SK-N-SH (cell line): ENCODE results near the gene TUFM. TPM values are rescaled to one million over a fixed set of nuclear protein-coding genes. Genes with fewer than 3 reads are reported as not detected.

ENCODE experiments used
- CTCF ChIA-PET: fragments of 300-600, 350-600 bp; formaldehyde crosslinking; extraction: SDS; loops from one replicate; lab custom pipeline; 2021; lab: Yijun Ruan, JAX
- POLR2A ChIA-PET: fragments of 350-600 bp; sonication (Branson Sonifier 250); formaldehyde crosslinking; extraction: SDS; loops from one replicate; lab custom pipeline; 2020; ENCODE audit warnings: antibody characterized with exemption, inconsistent platforms; lab: Yijun Ruan, JAX
- DNase-seq: peaks from one replicate; pipeline ENCODE4 v3.0.0; 2012
- H2AFZ ChIP-seq: fragments of 200-600 bp; sonication (generic); 2 replicates; pipeline ENCODE4 v1.8.1; 2016; ENCODE audit warnings: antibody characterized with exemption, mild to moderate bottlenecking, low read depth
- H3F3A ChIP-seq: fragments of 200-600 bp; sonication (generic); replicated peaks from 2 replicates; pipeline ENCODE3; 2016; ENCODE audit warnings: antibody characterized with exemption, mild to moderate bottlenecking; ENCODE audit not compliant: insufficient read depth
- H3K27ac ChIP-seq, 2 experiments: fragments of 200-500 bp in 1 of 2; fragments of 200-600 bp in 1 of 2; sonication (Bioruptor generic) in 1 of 2; sonication (generic), shearing (Covaris generic) in 1 of 2; 2 replicates each; pipeline versions ENCODE4 v1.5.1 to v1.6.1; 2014 to 2016; ENCODE audit warnings: low read depth in 2 of 2, inconsistent platforms in 1 of 2, low read length in 1 of 2, mild to moderate bottlenecking in 1 of 2, mixed read lengths in 1 of 2
- H3K27me3 ChIP-seq: fragments of 200-600 bp; sonication (generic), shearing (Covaris generic); 2 replicates; pipeline ENCODE4 v1.6.1; 2016; ENCODE audit warnings: mixed run types; ENCODE audit not compliant: insufficient read depth
- H3K36me3 ChIP-seq, 2 experiments: fragments of 200-500 bp in 1 of 2; fragments of 200-600 bp in 1 of 2; sonication (Bioruptor generic) in 1 of 2; sonication (generic) in 1 of 2; replicated peaks in 1 of 2; 2 replicates each; pipeline versions ENCODE3 to v1.5.1; 2014 to 2016; ENCODE audit warnings: low read length in 1 of 2, mild to moderate bottlenecking in 1 of 2; ENCODE audit not compliant: insufficient read depth in 2 of 2, control insufficient read depth in 1 of 2
- H3K4me1 ChIP-seq, 2 experiments: fragments of 200-500 bp in 1 of 2; fragments of 200-600 bp in 1 of 2; sonication (Bioruptor generic) in 1 of 2; sonication (generic), shearing (Covaris generic) in 1 of 2; 2 replicates each; pipeline versions ENCODE4 v1.5.1 to v1.6.1; 2014 to 2016; ENCODE audit warnings: low read depth in 1 of 2, low read length in 1 of 2, mixed run types in 1 of 2; ENCODE audit not compliant: insufficient read depth in 2 of 2, control insufficient read depth in 1 of 2
- H3K4me2 ChIP-seq: fragments of 200-600 bp; sonication (generic), shearing (Covaris generic); 2 replicates; pipeline ENCODE4 v1.6.1; 2017; ENCODE audit warnings: mixed run types
- H3K4me3 ChIP-seq, 2 experiments: fragments of 200-500 bp in 1 of 2; fragments of 200-600 bp in 1 of 2; sonication (Bioruptor generic) in 1 of 2; sonication (generic), shearing (Covaris generic) in 1 of 2; 2 replicates each; pipeline versions ENCODE4 v1.5.1 to v1.8.1; 2014 to 2016; ENCODE audit warnings: low read depth in 2 of 2, inconsistent platforms in 1 of 2, low read length in 1 of 2, mild to moderate bottlenecking in 1 of 2, mixed read lengths in 1 of 2, moderate library complexity in 1 of 2
- H3K79me2 ChIP-seq: fragments of 200-600 bp; sonication (generic); 2 replicates; pipeline ENCODE4 v1.8.1; 2017; ENCODE audit warnings: mild to moderate bottlenecking; ENCODE audit not compliant: insufficient read depth
- H3K9ac ChIP-seq: fragments of 200-600 bp; sonication (generic); 2 replicates; pipeline ENCODE4 v1.6.1; 2017; ENCODE audit warnings: mixed run types
- H3K9me2 ChIP-seq: fragments of 200-600 bp; sonication (generic); 2 replicates; pipeline ENCODE4 v1.6.1; 2017; ENCODE audit warnings: mixed run types
- H3K9me3 ChIP-seq: fragments of 200-600 bp; sonication (generic); 2 replicates; pipeline ENCODE4 v1.6.1; 2017; ENCODE audit warnings: mixed run types, mild to moderate bottlenecking, moderate library complexity
- H4K20me1 ChIP-seq: fragments of 200-600 bp; sonication (generic); 2 replicates; pipeline ENCODE4 v1.6.1; 2017; ENCODE audit warnings: mild to moderate bottlenecking, mixed run types; ENCODE audit not compliant: insufficient read depth
- FOXJ3 ChIP-seq: sonication (generic); formaldehyde crosslinking; IDR thresholded peaks from 2 replicates; pipeline ENCODE4 v1.5.1; 2020; ENCODE audit warnings: mild to moderate bottlenecking, missing genetic modification reagents
- JUND ChIP-seq: IDR thresholded peaks from 2 replicates; pipeline ENCODE4 v1.4.0; 2012
- NRF1 ChIP-seq: IDR thresholded peaks from 2 replicates; pipeline ENCODE4 v1.6.1; 2012; ENCODE audit warnings: low read depth, mild to moderate bottlenecking, low read length
- SIN3A ChIP-seq: IDR thresholded peaks from 2 replicates; pipeline ENCODE4 v1.6.1; 2012; ENCODE audit warnings: low read depth, mild to moderate bottlenecking, low read length, moderate library complexity, borderline replicate concordance
- SMC3 ChIP-seq: IDR thresholded peaks from 2 replicates; pipeline ENCODE4 v1.6.1; 2012; ENCODE audit warnings: low read depth, low read length, improper control_type of control experiment
- WGBS: methylation state at CpG from one replicate; pipeline ENCODE4 v1.1.6; 2017; ENCODE audit warnings: low lambda C conversion rate; 5-methylcytosine and 5-hydroxymethylcytosine counted together
- polyA plus RNA-seq, 3 experiments: library from polyadenylated mRNA; depleted of rRNA; stranded (reverse); fragments of >200 nt; gene quantifications; 2 replicates each; pipeline ENCODE4 v1.2.3, GENCODE V29; 2012
- TF ChIP-seq, protein P1 (sequence below): fragments of 200-600 bp; sonication (generic); IDR thresholded peaks from 2 replicates; pipeline ENCODE4 v1.6.1; 2017; ENCODE audit warnings: antibody characterized with exemption, mild to moderate bottlenecking, moderate library complexity

Gene TUFM
- polyA plus RNA-seq, 1 of the 3 experiments (the other 2 are of a cell fraction), result 358 TPM

DNA sequence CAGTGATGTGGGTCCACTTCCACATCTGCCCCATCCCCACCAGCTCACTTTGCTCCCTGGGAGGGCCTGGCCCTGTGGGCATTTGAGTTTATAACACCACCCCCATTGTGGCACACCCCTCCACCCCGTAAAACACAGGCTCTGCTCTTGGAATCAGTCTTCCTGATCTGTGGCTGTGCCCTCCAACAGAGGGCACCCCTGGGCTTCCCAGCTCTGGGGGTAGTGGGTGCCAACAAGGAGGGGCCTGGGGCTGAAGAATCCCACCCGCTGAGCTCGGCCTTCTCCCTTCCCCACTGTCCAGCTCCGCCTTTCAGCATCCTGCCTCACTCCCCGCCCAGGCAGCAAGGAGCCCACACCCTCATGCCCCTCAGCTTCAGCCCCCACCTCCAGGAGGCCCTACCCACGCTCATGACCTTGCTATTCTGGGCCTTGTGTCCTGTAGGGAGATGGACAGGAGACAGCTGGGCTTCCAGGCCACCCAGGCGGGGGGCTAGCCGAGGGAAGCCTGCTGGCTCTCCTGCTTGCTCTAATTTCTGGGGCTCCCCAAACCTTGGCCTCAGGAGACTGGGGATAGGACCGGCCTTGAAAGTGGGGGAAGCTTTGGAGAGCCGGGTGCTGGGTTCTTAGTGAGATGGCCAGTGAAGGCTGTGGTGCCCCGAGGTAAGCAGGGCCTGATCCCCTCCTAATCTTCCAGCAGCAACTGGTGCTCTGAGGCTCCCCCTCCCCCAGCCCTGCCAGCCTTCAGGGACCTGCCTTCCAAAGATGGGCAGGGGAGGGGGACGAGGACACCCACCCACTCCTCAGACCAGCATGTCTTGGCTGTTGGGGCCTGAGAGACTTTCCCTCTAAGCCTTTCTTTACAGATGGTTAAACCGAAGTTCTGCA lies 29.2 kb upstream of the TUFM start:
- H3K9me3 ChIP-seq, result no peaks in the 10 kb centered on the region
- H3K9me2 ChIP-seq, result no peaks in the 10 kb centered on the region
- ChIA-PET POLR2A (interaction anchor here (0.7 to 1.3 kb wide), 3 partner anchors 12 to 331 kb away, joined by 3 read pairs; partner anchors contain the start of gene NFATC2IP), CTCF (interaction anchor here (0.7 to 2.5 kb wide), 4 partner anchors 10 to 71 kb away, joined by 3 to 15 read pairs (median 4); partner anchors contain the start of gene SH2B1)
- no peaks in the 10 kb centered on the region for H4K20me1 ChIP-seq
- no peak overlapping the region for H3K27ac ChIP-seq
- no peak overlapping the region for H3K4me3 ChIP-seq
- WGBS, result 77% methylated on average over 12 of the region's 13 CpGs
- H3K36me3 ChIP-seq, result peaks cover 0 to 42% of the 10 kb centered on the region in 2 experiments
- no peak for DNase-seq
- no peak overlapping the region for H2AFZ ChIP-seq
- peaks cover 0 to 14% of the 10 kb centered on the region in 2 experiments; a peak in 1 of 4 replicates for H3K4me1 ChIP-seq
- H3K27me3 ChIP-seq, result no peaks in the 10 kb centered on the region
- H3K4me2 ChIP-seq, result no peak overlapping the region
- H3K9ac ChIP-seq, result no peak overlapping the region
- TF ChIP-seq, protein P1, sequence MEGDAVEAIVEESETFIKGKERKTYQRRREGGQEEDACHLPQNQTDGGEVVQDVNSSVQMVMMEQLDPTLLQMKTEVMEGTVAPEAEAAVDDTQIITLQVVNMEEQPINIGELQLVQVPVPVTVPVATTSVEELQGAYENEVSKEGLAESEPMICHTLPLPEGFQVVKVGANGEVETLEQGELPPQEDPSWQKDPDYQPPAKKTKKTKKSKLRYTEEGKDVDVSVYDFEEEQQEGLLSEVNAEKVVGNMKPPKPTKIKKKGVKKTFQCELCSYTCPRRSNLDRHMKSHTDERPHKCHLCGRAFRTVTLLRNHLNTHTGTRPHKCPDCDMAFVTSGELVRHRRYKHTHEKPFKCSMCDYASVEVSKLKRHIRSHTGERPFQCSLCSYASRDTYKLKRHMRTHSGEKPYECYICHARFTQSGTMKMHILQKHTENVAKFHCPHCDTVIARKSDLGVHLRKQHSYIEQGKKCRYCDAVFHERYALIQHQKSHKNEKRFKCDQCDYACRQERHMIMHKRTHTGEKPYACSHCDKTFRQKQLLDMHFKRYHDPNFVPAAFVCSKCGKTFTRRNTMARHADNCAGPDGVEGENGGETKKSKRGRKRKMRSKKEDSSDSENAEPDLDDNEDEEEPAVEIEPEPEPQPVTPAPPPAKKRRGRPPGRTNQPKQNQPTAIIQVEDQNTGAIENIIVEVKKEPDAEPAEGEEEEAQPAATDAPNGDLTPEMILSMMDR, result peak; percentile 13; the same call in 1 of the 2 replicates
- no peak for TF ChIP-seq JUND
- no peaks in the 10 kb centered on the region for H3K79me2 ChIP-seq
- peaks cover 4% of the 10 kb centered on the region for H3F3A ChIP-seq

DNA sequence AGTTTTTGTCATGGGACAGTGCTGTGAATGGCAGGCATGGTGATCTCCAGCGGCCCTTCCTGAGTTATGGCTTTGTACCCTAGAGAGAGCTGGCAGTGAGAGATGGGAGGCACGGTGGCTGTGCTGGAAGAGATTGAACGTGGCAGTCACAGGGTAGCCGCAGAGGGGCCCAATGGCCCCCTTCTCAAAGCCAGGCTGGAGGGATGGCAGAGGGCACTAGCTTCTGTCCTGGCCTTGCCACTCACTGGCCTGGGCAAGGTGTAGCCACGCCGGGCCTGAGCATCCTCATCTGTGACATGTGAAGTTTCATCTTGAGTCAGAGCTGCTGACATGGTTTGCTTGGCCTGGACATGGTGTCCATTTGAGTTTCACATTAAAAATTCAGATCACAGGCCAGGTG lies 28.3 kb upstream of the TUFM start:
- no peaks in the 10 kb centered on the region for H3K27me3 ChIP-seq
- peaks cover 0 to 10% of the 10 kb centered on the region in 2 experiments; a peak in 1 of 4 replicates for H3K4me1 ChIP-seq
- ChIA-PET POLR2A (interaction anchor here (0.7 to 1.3 kb wide), 3 partner anchors 11 to 330 kb away, joined by 3 read pairs; partner anchors contain the start of gene NFATC2IP), CTCF (interaction anchor here (1.0 to 2.5 kb wide), 10 partner anchors 8 to 75 kb away, joined by 3 to 15 read pairs (median 4); partner anchors contain the start of gene SH2B1)
- H3K36me3 ChIP-seq, result peaks cover 2 to 52% of the 10 kb centered on the region in 2 experiments
- no peaks in the 10 kb centered on the region for H3K9me2 ChIP-seq
- no peak overlapping the region for H3K4me3 ChIP-seq
- H3K79me2 ChIP-seq, result no peaks in the 10 kb centered on the region
- no peaks in the 10 kb centered on the region for H4K20me1 ChIP-seq
- H3K4me2 ChIP-seq, result no peak overlapping the region
- H2AFZ ChIP-seq, result no peak overlapping the region
- H3F3A ChIP-seq, result peaks cover 4% of the 10 kb centered on the region
- H3K9ac ChIP-seq, result no peak overlapping the region
- WGBS, result 95% methylated on average over 6 of the region's 6 CpGs
- no peak overlapping the region for H3K27ac ChIP-seq
- H3K9me3 ChIP-seq, result no peaks in the 10 kb centered on the region
- DNase-seq, result no peak
- no peak for TF ChIP-seq NRF1
- no peak for TF ChIP-seq FOXJ3 (CRISPR knock-in tag)

DNA sequence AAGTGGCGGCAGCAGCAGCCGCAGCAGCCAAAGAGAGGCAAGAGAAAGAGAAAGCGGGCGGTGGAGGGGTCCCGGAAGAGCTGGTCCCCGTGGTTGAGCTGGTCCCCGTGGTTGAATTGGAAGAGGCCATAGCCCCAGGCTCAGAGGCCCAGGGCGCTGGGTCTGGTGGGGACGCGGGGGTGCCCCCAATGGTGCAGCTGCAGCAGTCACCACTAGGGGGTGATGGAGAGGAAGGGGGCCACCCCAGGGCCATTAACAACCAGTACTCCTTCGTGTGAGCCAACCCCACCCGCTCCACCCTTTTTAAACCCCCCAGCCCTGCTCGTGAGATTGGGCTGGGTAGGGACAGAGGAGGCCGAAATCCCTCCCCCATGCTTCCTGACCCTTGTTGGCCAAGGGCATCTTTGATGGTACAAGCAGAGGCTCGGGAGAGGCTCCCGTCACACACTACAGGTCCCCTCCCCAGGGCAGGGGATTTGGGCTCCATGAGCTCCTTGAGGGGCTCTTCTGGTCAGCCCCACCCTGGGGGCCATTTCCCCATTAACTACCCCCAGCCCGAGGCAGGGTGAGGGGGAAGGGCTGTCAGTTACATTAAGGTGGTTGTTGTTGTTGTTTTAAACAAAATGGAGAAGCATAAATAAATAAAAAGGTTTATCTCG lies 27.5 kb upstream of the TUFM start:
- H3K4me2 ChIP-seq, result no peak overlapping the region
- 94% methylated on average over 11 of the region's 18 CpGs for WGBS
- H3K9ac ChIP-seq, result no peak overlapping the region
- ChIA-PET POLR2A (interaction anchor here (0.6 to 1.3 kb wide), 2 partner anchors 11 kb away, joined by 3 read pairs; no protein-coding TSS in a partner anchor), CTCF (interaction anchor here (0.8 to 2.5 kb wide), 15 partner anchors 9 to 75 kb away, joined by 3 to 15 read pairs (median 3); partner anchors contain the start of gene SH2B1)
- peaks cover 2% of the 10 kb centered on the region; the same call in 1 of the 2 replicates for H3K79me2 ChIP-seq
- peaks cover 0 to 3% of the 10 kb centered on the region in 2 experiments; a peak in 1 of 4 replicates for H3K4me1 ChIP-seq
- H3K36me3 ChIP-seq, result peaks cover 4 to 59% of the 10 kb centered on the region in 2 experiments
- H3K9me3 ChIP-seq, result no peaks in the 10 kb centered on the region
- H3F3A ChIP-seq, result peaks cover 4% of the 10 kb centered on the region
- no peak overlapping the region for H3K4me3 ChIP-seq
- peak; percentile 84 for DNase-seq
- TF ChIP-seq, protein P1, result peak; percentile 67
- TF ChIP-seq SMC3 (no peak; the same call in 1 of the 2 replicates), SIN3A (no peak)
- H3K9me2 ChIP-seq, result no peaks in the 10 kb centered on the region
- no peak overlapping the region for H3K27ac ChIP-seq
- no peak overlapping the region for H2AFZ ChIP-seq
- no peaks in the 10 kb centered on the region for H3K27me3 ChIP-seq
- no peaks in the 10 kb centered on the region for H4K20me1 ChIP-seq
